GM23338 (cell line): ENCODE measurements around the gene ARL14EP. TPM values are rescaled to one million over a fixed set of nuclear protein-coding genes. Genes with fewer than 3 reads are reported as not detected.

Experiments used
- ATAC-seq: fragments of 200-7000 bp; cut with Tn5 transposase; 3 replicates; pipeline ENCODE4 v1.9.1; 2020
- DNase-seq: peaks from one replicate; pipeline ENCODE4 v3.0.0-alpha.2; 2015; ENCODE audit warnings: low spot score
- H2AFZ ChIP-seq: fragments of 200-600 bp; sonication (generic); 2 replicates; pipeline ENCODE4 v1.8.0; 2016; ENCODE audit warnings: antibody characterized with exemption, mild to moderate bottlenecking, moderate library complexity
- H3F3A ChIP-seq: fragments of 200-600 bp; sonication (generic); replicated peaks from 2 replicates; pipeline ENCODE4 v1.8.0; 2017; ENCODE audit warnings: antibody characterized with exemption, mixed run types, low read depth
- H3K27ac ChIP-seq: fragments of 200-600 bp; sonication (generic); 2 replicates; pipeline ENCODE4 v1.6.1; 2016; ENCODE audit warnings: low read depth
- H3K27me3 ChIP-seq: fragments of 200-600 bp; sonication (generic); 2 replicates; pipeline ENCODE4 v1.8.0; 2016; ENCODE audit warnings: mild to moderate bottlenecking, mixed run types, moderate library complexity; ENCODE audit not compliant: insufficient read depth
- H3K36me3 ChIP-seq: fragments of 200-600 bp; sonication (generic); 2 replicates; pipeline ENCODE4 v1.8.0; 2016; ENCODE audit warnings: mild to moderate bottlenecking; ENCODE audit not compliant: insufficient read depth
- H3K4me1 ChIP-seq: fragments of 200-600 bp; sonication (generic); 2 replicates; pipeline ENCODE4 v1.8.0; 2016; ENCODE audit warnings: mild to moderate bottlenecking, moderate library complexity; ENCODE audit not compliant: insufficient read depth
- H3K4me2 ChIP-seq: fragments of 200-600 bp; sonication (generic); 2 replicates; pipeline ENCODE4 v1.7.1; 2017; ENCODE audit warnings: mixed run types
- H3K4me3 ChIP-seq: fragments of 200-600 bp; sonication (generic); 2 replicates; pipeline ENCODE4 v1.6.1; 2016; ENCODE audit warnings: mixed run types
- H3K79me2 ChIP-seq: fragments of 200-600 bp; sonication (generic); replicated peaks from 2 replicates; pipeline ENCODE4 v1.8.0; 2017; ENCODE audit warnings: mild to moderate bottlenecking; ENCODE audit not compliant: insufficient read depth
- H3K9me2 ChIP-seq: fragments of 200-600 bp; sonication (generic); 2 replicates; pipeline ENCODE4 v1.8.0; 2017; ENCODE audit not compliant: insufficient read depth
- H4K20me1 ChIP-seq: fragments of 200-600 bp; sonication (generic); replicated peaks from 2 replicates; pipeline ENCODE4 v1.8.0; 2017; ENCODE audit warnings: mild to moderate bottlenecking; ENCODE audit not compliant: insufficient read depth
- H3K27ac Mint-ChIP-seq: 2 replicates; pipeline ENCODE4 v1.8.0; 2020; ENCODE audit warnings: inconsistent platforms, mild to moderate bottlenecking, moderate library complexity, mixed read lengths
- H3K27me3 Mint-ChIP-seq: 3 replicates; pipeline ENCODE4 v1.8.0; 2022; ENCODE audit warnings: low read depth, mild to moderate bottlenecking, moderate library complexity, mixed read lengths, inconsistent platforms; ENCODE audit not compliant: insufficient read depth, poor library complexity
- H3K36me3 Mint-ChIP-seq: 3 replicates; pipeline ENCODE4 v1.8.0; 2021; ENCODE audit warnings: low read depth, mild to moderate bottlenecking, inconsistent platforms, moderate library complexity, mixed read lengths
- H3K4me1 Mint-ChIP-seq: 3 replicates; pipeline ENCODE4 v1.8.0; 2020; ENCODE audit warnings: mild to moderate bottlenecking, inconsistent platforms, mixed read lengths
- H3K4me3 Mint-ChIP-seq: 3 replicates; pipeline ENCODE4 v1.8.0; 2021; ENCODE audit warnings: moderate library complexity, mild to moderate bottlenecking, inconsistent platforms, mixed read lengths
- H3K9me3 Mint-ChIP-seq: 3 replicates; pipeline ENCODE4 v1.8.0; 2020; ENCODE audit warnings: moderate library complexity, mild to moderate bottlenecking, inconsistent platforms, mixed read lengths
- CREB1 ChIP-seq: fragments of 250-450 bp; sonication (Bioruptor Pico); IDR thresholded peaks from 2 replicates; pipeline ENCODE4 v1.5.0; 2020; ENCODE audit warnings: low read depth, mild to moderate bottlenecking, moderate library complexity
- EZH2 ChIP-seq: fragments of 200-600 bp; sonication (generic); IDR thresholded peaks from one replicate; pipeline ENCODE4 v1.8.0; 2017; ENCODE audit warnings: antibody characterized with exemption, mild to moderate bottlenecking, low read depth; ENCODE audit not compliant: unreplicated experiment
- EZH2phosphoT487 ChIP-seq: fragments of 200-600 bp; sonication (generic); IDR thresholded peaks from one replicate; pipeline ENCODE4 v1.8.1; 2018; ENCODE audit warnings: antibody characterized with exemption; ENCODE audit not compliant: unreplicated experiment
- JUNB ChIP-seq: IDR thresholded peaks from one replicate; pipeline ENCODE4 v1.6.1; 2016; ENCODE audit warnings: antibody characterized with exemption; ENCODE audit not compliant: unreplicated experiment
- NANOG ChIP-seq: IDR thresholded peaks from 2 replicates; pipeline ENCODE4 v1.6.1; 2016; ENCODE audit warnings: antibody characterized with exemption, borderline replicate concordance
- POLR2AphosphoS5 ChIP-seq: IDR thresholded peaks from 2 replicates; pipeline ENCODE4 v1.6.1; 2016; ENCODE audit warnings: antibody characterized with exemption, low read depth
- STAT1 ChIP-seq: IDR thresholded peaks from one replicate; pipeline ENCODE4 v1.6.1; 2016; ENCODE audit warnings: antibody characterized with exemption; ENCODE audit not compliant: unreplicated experiment
- ZNF114 ChIP-seq: fragments of 250-450 bp; sonication (Bioruptor Pico); IDR thresholded peaks from 2 replicates; pipeline ENCODE4 v1.5.0; 2020; ENCODE audit warnings: mild to moderate bottlenecking, moderate library complexity
- ZNF331 ChIP-seq: fragments of 250-450 bp; sonication (Bioruptor Pico); IDR thresholded peaks from 2 replicates; pipeline ENCODE4 v1.5.0; 2020; ENCODE audit warnings: low read depth, mild to moderate bottlenecking, moderate library complexity
- polyA plus RNA-seq: library from polyadenylated mRNA; unstranded; fragments of >200 nt; fragmentation: Nextera tagmentation; extraction: Ambion mirVana; gene quantifications from 2 replicates; pipeline ENCODE4 v1.2.1, GENCODE V29; 2016
- total RNA-seq: library from RNA; depleted of rRNA; stranded (reverse); fragments of >200 nt; shearing (Covaris generic); gene quantifications from 2 replicates; pipeline ENCODE4 v1.2.3, GENCODE V29; 2014
- TF ChIP-seq, protein P1 (sequence below), 2 experiments: fragments of 200-600 bp in 1 of 2; sonication (generic) in 1 of 2; conservative IDR thresholded peaks; 2 replicates each; pipeline versions ENCODE4 v1.5.1 to v1.6.1; 2016 to 2017; ENCODE audit warnings: antibody characterized with exemption in 2 of 2, low read depth in 2 of 2, mild to moderate bottlenecking in 2 of 2, moderate library complexity in 1 of 2
- TF ChIP-seq, protein P2 (sequence below): IDR thresholded peaks from 2 replicates; pipeline ENCODE4 v1.6.1; 2016; ENCODE audit warnings: antibody characterized with exemption
- TF ChIP-seq, protein P3 (sequence below): IDR thresholded peaks from one replicate; pipeline ENCODE4 v1.6.1; 2018; ENCODE audit warnings: antibody characterized with exemption; ENCODE audit not compliant: unreplicated experiment
- TF ChIP-seq, protein P4 (sequence below): fragments of 250-450 bp; sonication (Bioruptor Pico); IDR thresholded peaks from 2 replicates; pipeline ENCODE4 v1.5.0; 2020; ENCODE audit warnings: mild to moderate bottlenecking, moderate library complexity

Gene ARL14EP
- total and polyA plus RNA-seq, 2 experiments from 2014 or later = 33.4 to 62.0 TPM

DNA sequence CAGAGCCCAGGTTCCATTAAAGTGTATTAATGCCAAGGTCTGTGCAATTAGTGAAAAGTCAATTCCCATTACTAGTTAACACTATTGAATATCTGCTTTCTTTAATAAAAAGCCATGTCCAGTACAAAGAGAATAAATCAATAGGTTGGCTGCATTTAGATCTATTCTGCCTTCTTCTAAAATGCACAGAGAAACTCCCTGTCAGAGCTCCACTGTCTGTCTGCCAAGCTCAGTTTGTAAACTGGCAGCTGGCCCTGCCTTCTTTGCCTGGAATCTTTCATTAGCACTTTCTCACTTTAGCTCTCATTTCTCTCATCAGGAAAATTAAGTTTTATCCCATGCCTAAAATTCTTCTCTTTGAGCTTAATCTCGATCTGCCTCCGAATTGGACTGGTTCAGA is 35.6 kb downstream of the ARL14EP start:
- no peaks in the 10 kb centered on the region; the same call in 1 of the 3 replicates for H3K36me3 Mint-ChIP-seq
- H3K27ac ChIP-seq = no peak overlapping the region
- H3K9me2 ChIP-seq = peaks cover 3% of the 10 kb centered on the region; the same call in 1 of the 2 replicates
- H3F3A ChIP-seq = no peaks in the 10 kb centered on the region
- H3K27me3 Mint-ChIP-seq = no peaks in the 10 kb centered on the region
- no peak for DNase-seq
- no peaks in the 10 kb centered on the region for H3K79me2 ChIP-seq
- H3K4me3 ChIP-seq = no peak overlapping the region
- no peaks in the 10 kb centered on the region for H3K9me3 Mint-ChIP-seq
- TF ChIP-seq JUNB (no peak), STAT1 (no peak), EZH2 (no peak), ZNF331 (CRISPR knock-in tag) (no peak), POLR2AphosphoS5 (no peak), NANOG (no peak), CREB1 (CRISPR knock-in tag) (no peak), ZNF114 (no peak), EZH2phosphoT487 (no peak)
- TF ChIP-seq, protein P1, sequence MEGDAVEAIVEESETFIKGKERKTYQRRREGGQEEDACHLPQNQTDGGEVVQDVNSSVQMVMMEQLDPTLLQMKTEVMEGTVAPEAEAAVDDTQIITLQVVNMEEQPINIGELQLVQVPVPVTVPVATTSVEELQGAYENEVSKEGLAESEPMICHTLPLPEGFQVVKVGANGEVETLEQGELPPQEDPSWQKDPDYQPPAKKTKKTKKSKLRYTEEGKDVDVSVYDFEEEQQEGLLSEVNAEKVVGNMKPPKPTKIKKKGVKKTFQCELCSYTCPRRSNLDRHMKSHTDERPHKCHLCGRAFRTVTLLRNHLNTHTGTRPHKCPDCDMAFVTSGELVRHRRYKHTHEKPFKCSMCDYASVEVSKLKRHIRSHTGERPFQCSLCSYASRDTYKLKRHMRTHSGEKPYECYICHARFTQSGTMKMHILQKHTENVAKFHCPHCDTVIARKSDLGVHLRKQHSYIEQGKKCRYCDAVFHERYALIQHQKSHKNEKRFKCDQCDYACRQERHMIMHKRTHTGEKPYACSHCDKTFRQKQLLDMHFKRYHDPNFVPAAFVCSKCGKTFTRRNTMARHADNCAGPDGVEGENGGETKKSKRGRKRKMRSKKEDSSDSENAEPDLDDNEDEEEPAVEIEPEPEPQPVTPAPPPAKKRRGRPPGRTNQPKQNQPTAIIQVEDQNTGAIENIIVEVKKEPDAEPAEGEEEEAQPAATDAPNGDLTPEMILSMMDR (conservative IDR thresholded peaks at IDR 0.05; ENCODE audit: low read depth in 2 of 2) = no peak
- TF ChIP-seq, protein P2, sequence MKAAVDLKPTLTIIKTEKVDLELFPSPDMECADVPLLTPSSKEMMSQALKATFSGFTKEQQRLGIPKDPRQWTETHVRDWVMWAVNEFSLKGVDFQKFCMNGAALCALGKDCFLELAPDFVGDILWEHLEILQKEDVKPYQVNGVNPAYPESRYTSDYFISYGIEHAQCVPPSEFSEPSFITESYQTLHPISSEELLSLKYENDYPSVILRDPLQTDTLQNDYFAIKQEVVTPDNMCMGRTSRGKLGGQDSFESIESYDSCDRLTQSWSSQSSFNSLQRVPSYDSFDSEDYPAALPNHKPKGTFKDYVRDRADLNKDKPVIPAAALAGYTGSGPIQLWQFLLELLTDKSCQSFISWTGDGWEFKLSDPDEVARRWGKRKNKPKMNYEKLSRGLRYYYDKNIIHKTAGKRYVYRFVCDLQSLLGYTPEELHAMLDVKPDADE = no peak
- TF ChIP-seq, protein P3, sequence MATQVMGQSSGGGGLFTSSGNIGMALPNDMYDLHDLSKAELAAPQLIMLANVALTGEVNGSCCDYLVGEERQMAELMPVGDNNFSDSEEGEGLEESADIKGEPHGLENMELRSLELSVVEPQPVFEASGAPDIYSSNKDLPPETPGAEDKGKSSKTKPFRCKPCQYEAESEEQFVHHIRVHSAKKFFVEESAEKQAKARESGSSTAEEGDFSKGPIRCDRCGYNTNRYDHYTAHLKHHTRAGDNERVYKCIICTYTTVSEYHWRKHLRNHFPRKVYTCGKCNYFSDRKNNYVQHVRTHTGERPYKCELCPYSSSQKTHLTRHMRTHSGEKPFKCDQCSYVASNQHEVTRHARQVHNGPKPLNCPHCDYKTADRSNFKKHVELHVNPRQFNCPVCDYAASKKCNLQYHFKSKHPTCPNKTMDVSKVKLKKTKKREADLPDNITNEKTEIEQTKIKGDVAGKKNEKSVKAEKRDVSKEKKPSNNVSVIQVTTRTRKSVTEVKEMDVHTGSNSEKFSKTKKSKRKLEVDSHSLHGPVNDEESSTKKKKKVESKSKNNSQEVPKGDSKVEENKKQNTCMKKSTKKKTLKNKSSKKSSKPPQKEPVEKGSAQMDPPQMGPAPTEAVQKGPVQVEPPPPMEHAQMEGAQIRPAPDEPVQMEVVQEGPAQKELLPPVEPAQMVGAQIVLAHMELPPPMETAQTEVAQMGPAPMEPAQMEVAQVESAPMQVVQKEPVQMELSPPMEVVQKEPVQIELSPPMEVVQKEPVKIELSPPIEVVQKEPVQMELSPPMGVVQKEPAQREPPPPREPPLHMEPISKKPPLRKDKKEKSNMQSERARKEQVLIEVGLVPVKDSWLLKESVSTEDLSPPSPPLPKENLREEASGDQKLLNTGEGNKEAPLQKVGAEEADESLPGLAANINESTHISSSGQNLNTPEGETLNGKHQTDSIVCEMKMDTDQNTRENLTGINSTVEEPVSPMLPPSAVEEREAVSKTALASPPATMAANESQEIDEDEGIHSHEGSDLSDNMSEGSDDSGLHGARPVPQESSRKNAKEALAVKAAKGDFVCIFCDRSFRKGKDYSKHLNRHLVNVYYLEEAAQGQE = no peak
- TF ChIP-seq, protein P4, sequence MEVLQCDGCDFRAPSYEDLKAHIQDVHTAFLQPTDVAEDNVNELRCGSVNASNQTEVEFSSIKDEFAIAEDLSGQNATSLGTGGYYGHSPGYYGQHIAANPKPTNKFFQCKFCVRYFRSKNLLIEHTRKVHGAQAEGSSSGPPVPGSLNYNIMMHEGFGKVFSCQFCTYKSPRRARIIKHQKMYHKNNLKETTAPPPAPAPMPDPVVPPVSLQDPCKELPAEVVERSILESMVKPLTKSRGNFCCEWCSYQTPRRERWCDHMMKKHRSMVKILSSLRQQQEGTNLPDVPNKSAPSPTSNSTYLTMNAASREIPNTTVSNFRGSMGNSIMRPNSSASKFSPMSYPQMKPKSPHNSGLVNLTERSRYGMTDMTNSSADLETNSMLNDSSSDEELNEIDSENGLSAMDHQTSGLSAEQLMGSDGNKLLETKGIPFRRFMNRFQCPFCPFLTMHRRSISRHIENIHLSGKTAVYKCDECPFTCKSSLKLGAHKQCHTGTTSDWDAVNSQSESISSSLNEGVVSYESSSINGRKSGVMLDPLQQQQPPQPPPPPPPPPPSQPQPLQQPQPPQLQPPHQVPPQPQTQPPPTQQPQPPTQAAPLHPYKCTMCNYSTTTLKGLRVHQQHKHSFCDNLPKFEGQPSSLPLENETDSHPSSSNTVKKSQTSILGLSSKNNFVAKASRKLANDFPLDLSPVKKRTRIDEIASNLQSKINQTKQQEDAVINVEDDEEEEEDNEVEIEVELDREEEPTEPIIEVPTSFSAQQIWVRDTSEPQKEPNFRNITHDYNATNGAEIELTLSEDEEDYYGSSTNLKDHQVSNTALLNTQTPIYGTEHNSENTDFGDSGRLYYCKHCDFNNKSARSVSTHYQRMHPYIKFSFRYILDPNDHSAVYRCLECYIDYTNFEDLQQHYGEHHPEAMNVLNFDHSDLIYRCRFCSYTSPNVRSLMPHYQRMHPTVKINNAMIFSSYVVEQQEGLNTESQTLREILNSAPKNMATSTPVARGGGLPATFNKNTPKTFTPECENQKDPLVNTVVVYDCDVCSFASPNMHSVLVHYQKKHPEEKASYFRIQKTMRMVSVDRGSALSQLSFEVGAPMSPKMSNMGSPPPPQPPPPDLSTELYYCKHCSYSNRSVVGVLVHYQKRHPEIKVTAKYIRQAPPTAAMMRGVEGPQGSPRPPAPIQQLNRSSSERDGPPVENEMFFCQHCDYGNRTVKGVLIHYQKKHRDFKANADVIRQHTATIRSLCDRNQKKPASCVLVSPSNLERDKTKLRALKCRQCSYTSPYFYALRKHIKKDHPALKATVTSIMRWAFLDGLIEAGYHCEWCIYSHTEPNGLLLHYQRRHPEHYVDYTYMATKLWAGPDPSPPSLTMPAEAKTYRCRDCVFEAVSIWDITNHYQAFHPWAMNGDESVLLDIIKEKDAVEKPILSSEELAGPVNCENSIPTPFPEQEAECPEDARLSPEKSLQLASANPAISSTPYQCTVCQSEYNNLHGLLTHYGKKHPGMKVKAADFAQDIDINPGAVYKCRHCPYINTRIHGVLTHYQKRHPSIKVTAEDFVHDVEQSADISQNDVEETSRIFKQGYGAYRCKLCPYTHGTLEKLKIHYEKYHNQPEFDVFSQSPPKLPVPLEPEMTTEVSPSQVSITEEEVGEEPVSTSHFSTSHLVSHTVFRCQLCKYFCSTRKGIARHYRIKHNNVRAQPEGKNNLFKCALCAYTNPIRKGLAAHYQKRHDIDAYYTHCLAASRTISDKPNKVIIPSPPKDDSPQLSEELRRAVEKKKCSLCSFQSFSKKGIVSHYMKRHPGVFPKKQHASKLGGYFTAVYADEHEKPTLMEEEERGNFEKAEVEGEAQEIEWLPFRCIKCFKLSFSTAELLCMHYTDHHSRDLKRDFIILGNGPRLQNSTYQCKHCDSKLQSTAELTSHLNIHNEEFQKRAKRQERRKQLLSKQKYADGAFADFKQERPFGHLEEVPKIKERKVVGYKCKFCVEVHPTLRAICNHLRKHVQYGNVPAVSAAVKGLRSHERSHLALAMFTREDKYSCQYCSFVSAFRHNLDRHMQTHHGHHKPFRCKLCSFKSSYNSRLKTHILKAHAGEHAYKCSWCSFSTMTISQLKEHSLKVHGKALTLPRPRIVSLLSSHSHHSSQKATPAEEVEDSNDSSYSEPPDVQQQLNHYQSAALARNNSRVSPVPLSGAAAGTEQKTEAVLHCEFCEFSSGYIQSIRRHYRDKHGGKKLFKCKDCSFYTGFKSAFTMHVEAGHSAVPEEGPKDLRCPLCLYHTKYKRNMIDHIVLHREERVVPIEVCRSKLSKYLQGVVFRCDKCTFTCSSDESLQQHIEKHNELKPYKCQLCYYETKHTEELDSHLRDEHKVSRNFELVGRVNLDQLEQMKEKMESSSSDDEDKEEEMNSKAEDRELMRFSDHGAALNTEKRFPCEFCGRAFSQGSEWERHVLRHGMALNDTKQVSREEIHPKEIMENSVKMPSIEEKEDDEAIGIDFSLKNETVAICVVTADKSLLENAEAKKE (CRISPR knock-in tag) = no peak
- no peaks in the 10 kb centered on the region; the same call in 1 of the 2 replicates for H4K20me1 ChIP-seq
- no peak overlapping the region for H3K4me3 Mint-ChIP-seq
- no peaks in the 10 kb centered on the region for H3K36me3 ChIP-seq
- H3K27me3 ChIP-seq = no peaks in the 10 kb centered on the region
- no peaks in the 10 kb centered on the region for H3K4me1 Mint-ChIP-seq
- no peak overlapping the region for H2AFZ ChIP-seq
- ATAC-seq = no peak
- no peak overlapping the region for H3K27ac Mint-ChIP-seq
- no peak overlapping the region for H3K4me2 ChIP-seq
- no peaks in the 10 kb centered on the region for H3K4me1 ChIP-seq
